Dendritic cell treated with granulocyte-macrophage colony-stimulating factor and Interleukin-4, amounts not matched to agents 40 ng/mL and 50 ng/mL, for 4 days (primary cell): Measurements from ENCODE around the gene NEB.

Experiments used
- H3K27ac Mint-ChIP-seq: one replicate; pipeline ENCODE4 v1.8.0; 2022; ENCODE audit warnings: mild to moderate bottlenecking, mixed read lengths
- H3K27me3 Mint-ChIP-seq: one replicate; pipeline ENCODE4 v1.8.0; 2022; ENCODE audit warnings: mild to moderate bottlenecking, mixed read lengths
- H3K36me3 Mint-ChIP-seq: one replicate; pipeline ENCODE4 v1.8.0; 2022; ENCODE audit warnings: low read depth, mixed read lengths
- H3K4me1 Mint-ChIP-seq: one replicate; pipeline ENCODE4 v1.8.0; 2022; ENCODE audit warnings: low read depth, mixed read lengths
- H3K4me3 Mint-ChIP-seq: one replicate; pipeline ENCODE4 v1.8.0; 2022; ENCODE audit warnings: mild to moderate bottlenecking, moderate library complexity, mixed read lengths
- H3K9me3 Mint-ChIP-seq: one replicate; pipeline ENCODE4 v1.8.0; 2022; ENCODE audit warnings: mixed read lengths
- intact Hi-C: fragments of 100-400 bp; cut with micrococcal nuclease; formaldehyde crosslinking; loops from one replicate; pipeline ENCODE4 v1.15.0; 2022

The NEB gene

GRCh38 chr2:151484100-151484499 is 250.2 kb downstream of the NEB start:
- Mint-ChIP-seq H3K9me3 (no peaks in the 10 kb centered on the region), H3K4me3 (no peak overlapping the region), H3K27ac (no peak overlapping the region), H3K4me1 (peaks cover 7% of the 10 kb centered on the region), H3K27me3 (no peaks in the 10 kb centered on the region), H3K36me3 (peaks cover 48% of the 10 kb centered on the region)
- intact Hi-C loops, result no loop called here

GRCh38 chr2:151483546-151483945 is 250.7 kb downstream of the NEB start:
- H3K27me3 Mint-ChIP-seq, result no peaks in the 10 kb centered on the region
- H3K27ac Mint-ChIP-seq, result no peak overlapping the region
- no peak overlapping the region for H3K4me3 Mint-ChIP-seq
- H3K4me1 Mint-ChIP-seq, result peaks cover 7% of the 10 kb centered on the region
- intact Hi-C loops, result no loop called here
- H3K36me3 Mint-ChIP-seq, result peaks cover 50% of the 10 kb centered on the region
- no peaks in the 10 kb centered on the region for H3K9me3 Mint-ChIP-seq

- intact Hi-C loops, result no loop called here
- peaks cover 7% of the 10 kb centered on the region for H3K4me1 Mint-ChIP-seq
- H3K36me3 Mint-ChIP-seq, result peaks cover 63% of the 10 kb centered on the region
- H3K27ac Mint-ChIP-seq, result no peak overlapping the region
- no peaks in the 10 kb centered on the region for H3K27me3 Mint-ChIP-seq
- H3K4me3 Mint-ChIP-seq, result no peak overlapping the region
- H3K9me3 Mint-ChIP-seq, result no peaks in the 10 kb centered on the region
Measured at GRCh38 chr2:151482171-151482725, 252.0 kb downstream of the NEB start.

- Mint-ChIP-seq H3K9me3 (no peaks in the 10 kb centered on the region), H3K4me3 (no peak overlapping the region), H3K27me3 (no peaks in the 10 kb centered on the region), H3K27ac (no peak overlapping the region), H3K4me1 (peaks cover 7% of the 10 kb centered on the region), H3K36me3 (peaks cover 65% of the 10 kb centered on the region)
- intact Hi-C loops, result no loop called here
Measured at GRCh38 chr2:151481744-151482143, 252.5 kb downstream of the NEB start.

GRCh38 chr2:151478011-151478410 is 256.3 kb downstream of the NEB start:
- H3K9me3 Mint-ChIP-seq, result no peaks in the 10 kb centered on the region
- peaks cover 57% of the 10 kb centered on the region for H3K36me3 Mint-ChIP-seq
- no peak overlapping the region for H3K4me3 Mint-ChIP-seq
- H3K4me1 Mint-ChIP-seq, result peaks cover 10% of the 10 kb centered on the region
- intact Hi-C loops, result no loop called here
- H3K27ac Mint-ChIP-seq, result no peak overlapping the region
- H3K27me3 Mint-ChIP-seq, result no peaks in the 10 kb centered on the region

GRCh38 chr2:151476287-151476686 is 258.0 kb downstream of the NEB start:
- Mint-ChIP-seq H3K9me3 (no peaks in the 10 kb centered on the region), H3K4me1 (peaks cover 17% of the 10 kb centered on the region), H3K27me3 (no peaks in the 10 kb centered on the region), H3K27ac (no peak overlapping the region), H3K4me3 (no peak overlapping the region), H3K36me3 (peaks cover 61% of the 10 kb centered on the region)
- intact Hi-C loops, result no loop called here

- Mint-ChIP-seq H3K9me3 (no peaks in the 10 kb centered on the region), H3K27ac (no peak overlapping the region), H3K4me3 (no peak overlapping the region), H3K36me3 (peaks cover 70% of the 10 kb centered on the region), H3K4me1 (peaks cover 17% of the 10 kb centered on the region), H3K27me3 (no peaks in the 10 kb centered on the region)
- intact Hi-C loops, result no loop called here
Measured at GRCh38 chr2:151475071-151475470, 259.2 kb downstream of the NEB start.

- peaks cover 76% of the 10 kb centered on the region for H3K36me3 Mint-ChIP-seq
- no peak overlapping the region for H3K4me3 Mint-ChIP-seq
- peaks cover 17% of the 10 kb centered on the region for H3K4me1 Mint-ChIP-seq
- H3K27me3 Mint-ChIP-seq, result no peaks in the 10 kb centered on the region
- no peak overlapping the region for H3K27ac Mint-ChIP-seq
- H3K9me3 Mint-ChIP-seq, result no peaks in the 10 kb centered on the region
- intact Hi-C loops, result no loop called here
Measured at GRCh38 chr2:151472966-151473365, 261.3 kb downstream of the NEB start.

- Mint-ChIP-seq H3K27me3 (no peaks in the 10 kb centered on the region), H3K4me1 (peaks cover 17% of the 10 kb centered on the region)
- intact Hi-C loops, result no loop called here
Measured at GRCh38 chr2:151470556-151470955, 263.7 kb downstream of the NEB start.

GRCh38 chr2:151465771-151466170 is 268.5 kb downstream of the NEB start:
- intact Hi-C loops, result loop anchor here (10.0 kb wide), 2 partner anchors 559 to 1199 kb away; no protein-coding TSS in a partner anchor
- Mint-ChIP-seq H3K9me3 (no peaks in the 10 kb centered on the region), H3K36me3 (peaks cover 90% of the 10 kb centered on the region), H3K4me1 (no peaks in the 10 kb centered on the region), H3K27me3 (no peaks in the 10 kb centered on the region), H3K4me3 (no peak overlapping the region), H3K27ac (no peak overlapping the region)

More at GRCh38 chr2:151470556-151470955, 263.7 kb downstream of the NEB start:
- Mint-ChIP-seq H3K36me3 (peaks cover 81% of the 10 kb centered on the region), H3K4me3 (no peak overlapping the region), H3K27ac (no peak overlapping the region), H3K9me3 (no peaks in the 10 kb centered on the region)

- H3K4me3 Mint-ChIP-seq, result no peak overlapping the region
- H3K27ac Mint-ChIP-seq, result no peak overlapping the region
- H3K36me3 Mint-ChIP-seq, result peaks cover 75% of the 10 kb centered on the region
- H3K4me1 Mint-ChIP-seq, result no peaks in the 10 kb centered on the region
- intact Hi-C loops, result no loop called here
- H3K27me3 Mint-ChIP-seq, result no peaks in the 10 kb centered on the region
- no peaks in the 10 kb centered on the region for H3K9me3 Mint-ChIP-seq
Measured at GRCh38 chr2:151459358-151459757, 274.9 kb downstream of the NEB start.

GRCh38 chr2:151439127-151439526 is 295.1 kb downstream of the NEB start:
- no peak overlapping the region for H3K27ac Mint-ChIP-seq
- H3K4me1 Mint-ChIP-seq, result no peaks in the 10 kb centered on the region

GRCh38 chr2:151438506-151438905 is 295.8 kb downstream of the NEB start:
- Mint-ChIP-seq H3K27ac (no peak overlapping the region), H3K36me3 (peaks cover 87% of the 10 kb centered on the region), H3K9me3 (no peaks in the 10 kb centered on the region), H3K27me3 (no peaks in the 10 kb centered on the region), H3K4me1 (no peaks in the 10 kb centered on the region), H3K4me3 (no peak overlapping the region)
- intact Hi-C loops, result no loop called here

More at GRCh38 chr2:151439127-151439526, 295.1 kb downstream of the NEB start:
- H3K4me3 Mint-ChIP-seq, result no peak overlapping the region
- H3K36me3 Mint-ChIP-seq, result peaks cover 85% of the 10 kb centered on the region
- no peaks in the 10 kb centered on the region for H3K9me3 Mint-ChIP-seq
- no peaks in the 10 kb centered on the region for H3K27me3 Mint-ChIP-seq
- intact Hi-C loops, result no loop called here

- H3K36me3 Mint-ChIP-seq, result peaks cover 87% of the 10 kb centered on the region
- no peak overlapping the region for H3K27ac Mint-ChIP-seq
- intact Hi-C loops, result no loop called here
- no peak overlapping the region for H3K4me3 Mint-ChIP-seq
- H3K4me1 Mint-ChIP-seq, result no peaks in the 10 kb centered on the region
- H3K9me3 Mint-ChIP-seq, result no peaks in the 10 kb centered on the region
- H3K27me3 Mint-ChIP-seq, result no peaks in the 10 kb centered on the region
Measured at GRCh38 chr2:151437630-151438029, 296.6 kb downstream of the NEB start.
